HG02943 (cell line): ENCODE measurements around the gene IGFL4.
"Not testable (repeated sequence)": the region's sequence is repeated elsewhere in the genome, so short reads cannot be mapped to it uniquely, and the experiment has no call there.

Source experiments
- ATAC-seq: cut with Tn5 transposase; IDR thresholded peaks from one replicate; pipeline ENCODE4 v1.9.1; 2021; ENCODE audit warnings: mild to moderate bottlenecking, low read depth, moderate library complexity; ENCODE audit not compliant: unreplicated experiment

Gene IGFL4

DNA sequence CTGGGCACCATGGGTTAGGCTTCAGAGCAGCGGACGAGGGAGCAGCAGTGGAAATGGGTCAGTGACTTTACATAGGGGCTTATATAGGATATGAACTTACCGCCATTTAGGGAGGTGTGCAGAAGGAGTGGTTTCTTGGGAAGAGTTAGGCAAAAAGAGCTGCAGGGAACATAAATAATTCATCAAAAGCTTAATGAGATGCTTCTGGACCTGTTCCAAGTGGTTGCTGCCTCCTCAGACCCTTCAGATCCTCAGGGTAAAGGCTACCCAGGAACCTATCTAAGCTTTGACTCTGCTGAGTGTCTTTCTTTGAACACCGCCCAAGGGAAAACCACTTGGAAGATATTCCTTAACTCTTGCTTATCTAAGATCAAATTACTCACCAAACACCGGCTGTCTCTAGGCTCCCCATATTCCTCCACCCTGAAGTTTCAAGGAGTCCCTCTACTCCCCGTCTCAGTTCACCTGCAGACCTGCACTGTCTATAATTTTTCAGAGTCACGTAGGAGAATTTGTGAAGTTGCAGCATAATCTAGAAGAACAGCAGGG is at the start of gene IGFL4:
Gene IGFL4 (minus strand): TSS at position 51 of the 549 bp plus-strand sequence. CDS start 40 bp downstream, at position 11.
- no peak for ATAC-seq

DNA sequence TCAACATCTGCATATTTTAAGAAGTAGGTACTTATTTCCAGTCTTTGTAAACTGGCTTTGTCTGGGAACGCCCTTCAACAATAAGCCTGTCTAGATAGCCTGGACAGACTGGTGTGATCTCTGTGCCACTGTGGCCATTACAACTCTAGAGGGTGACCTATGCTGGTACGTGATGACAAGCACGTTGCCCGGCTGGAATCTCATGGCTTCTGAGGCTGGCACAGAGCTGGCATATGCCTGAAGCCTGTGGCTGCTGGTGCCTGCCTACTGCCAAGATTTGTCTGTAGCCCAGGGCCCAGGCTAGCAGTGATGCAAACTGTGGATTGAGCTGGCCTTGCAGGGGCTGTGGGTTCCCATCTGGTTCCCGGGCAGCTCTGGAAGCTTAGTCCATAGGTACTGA is 49.6 kb upstream of the IGFL4 start:
- ATAC-seq: no peak

DNA sequence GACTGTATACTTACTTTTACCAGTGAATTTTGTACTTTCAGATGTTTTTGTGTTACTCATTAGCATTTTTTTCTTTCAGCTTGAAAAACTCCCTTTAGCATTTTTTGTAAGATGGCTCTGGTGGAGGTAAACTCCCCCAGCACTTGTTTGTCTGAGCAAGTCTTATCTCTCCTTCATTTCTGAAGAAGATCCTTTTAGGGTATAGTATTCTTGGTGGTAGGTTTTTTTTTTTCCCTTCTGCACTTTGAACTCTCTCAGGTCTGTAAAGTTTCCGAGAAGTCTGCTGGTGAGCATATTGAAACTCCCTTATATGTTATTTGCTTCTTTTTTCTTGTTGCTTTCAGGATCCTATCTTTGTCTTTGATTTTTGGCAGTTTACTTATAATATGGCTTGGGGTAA is 48.6 kb upstream of the IGFL4 start:
- ATAC-seq: no peak

- ATAC-seq: no peak
Measured at GRCh38 chr19:46088101-46088500, 47.3 kb upstream of the IGFL4 start.

- no peak for ATAC-seq
Measured at GRCh38 chr19:46085888-46086287, 45.1 kb upstream of the IGFL4 start.

- no peak for ATAC-seq
Measured at GRCh38 chr19:46082728-46083050, 41.9 kb upstream of the IGFL4 start.

- ATAC-seq: no peak
Measured at GRCh38 chr19:46081928-46082727, 41.3 kb upstream of the IGFL4 start.

- no peak for ATAC-seq
Measured at GRCh38 chr19:46080561-46080960, 39.8 kb upstream of the IGFL4 start.

GRCh38 chr19:46079576-46079975 is 38.8 kb upstream of the IGFL4 start:
- ATAC-seq: no peak

- not testable (repeated sequence) for ATAC-seq
Measured at GRCh38 chr19:46078573-46079332, 38.0 kb upstream of the IGFL4 start.

GRCh38 chr19:46077815-46078167 is 37.0 kb upstream of the IGFL4 start:
- ATAC-seq: no peak

- no peak for ATAC-seq
Measured at GRCh38 chr19:46076951-46077814, 36.4 kb upstream of the IGFL4 start.

- no peak for ATAC-seq
Measured at GRCh38 chr19:46076031-46076880, 35.5 kb upstream of the IGFL4 start.

GRCh38 chr19:46073268-46073922 is 32.6 kb upstream of the IGFL4 start:
- no peak for ATAC-seq

DNA sequence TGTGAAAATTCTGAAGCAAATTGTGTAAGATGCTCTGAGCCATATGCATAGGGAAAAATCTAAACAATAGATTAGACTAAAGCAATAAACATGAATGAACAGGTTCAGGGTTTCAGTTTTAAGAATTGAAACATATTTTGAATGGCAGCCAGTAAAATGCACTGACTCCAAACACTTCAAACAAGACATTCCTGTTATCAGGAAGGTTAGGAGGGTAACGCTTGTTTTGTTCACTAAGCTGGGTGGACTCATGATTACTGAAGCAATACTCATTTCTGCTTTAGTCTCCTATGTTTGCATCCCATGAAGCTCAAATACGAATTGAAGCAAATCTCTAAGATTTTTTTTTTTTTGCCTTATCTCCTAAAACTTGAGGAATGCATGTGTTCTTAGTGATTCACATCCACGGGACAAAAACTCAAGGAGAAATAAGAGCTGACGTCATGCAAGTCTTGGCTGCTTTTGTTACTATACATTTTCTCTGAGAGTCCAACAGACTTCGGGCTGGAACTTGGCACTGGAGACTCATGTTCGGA is 29.1 kb upstream of the IGFL4 start:
- ATAC-seq: no peak

DNA sequence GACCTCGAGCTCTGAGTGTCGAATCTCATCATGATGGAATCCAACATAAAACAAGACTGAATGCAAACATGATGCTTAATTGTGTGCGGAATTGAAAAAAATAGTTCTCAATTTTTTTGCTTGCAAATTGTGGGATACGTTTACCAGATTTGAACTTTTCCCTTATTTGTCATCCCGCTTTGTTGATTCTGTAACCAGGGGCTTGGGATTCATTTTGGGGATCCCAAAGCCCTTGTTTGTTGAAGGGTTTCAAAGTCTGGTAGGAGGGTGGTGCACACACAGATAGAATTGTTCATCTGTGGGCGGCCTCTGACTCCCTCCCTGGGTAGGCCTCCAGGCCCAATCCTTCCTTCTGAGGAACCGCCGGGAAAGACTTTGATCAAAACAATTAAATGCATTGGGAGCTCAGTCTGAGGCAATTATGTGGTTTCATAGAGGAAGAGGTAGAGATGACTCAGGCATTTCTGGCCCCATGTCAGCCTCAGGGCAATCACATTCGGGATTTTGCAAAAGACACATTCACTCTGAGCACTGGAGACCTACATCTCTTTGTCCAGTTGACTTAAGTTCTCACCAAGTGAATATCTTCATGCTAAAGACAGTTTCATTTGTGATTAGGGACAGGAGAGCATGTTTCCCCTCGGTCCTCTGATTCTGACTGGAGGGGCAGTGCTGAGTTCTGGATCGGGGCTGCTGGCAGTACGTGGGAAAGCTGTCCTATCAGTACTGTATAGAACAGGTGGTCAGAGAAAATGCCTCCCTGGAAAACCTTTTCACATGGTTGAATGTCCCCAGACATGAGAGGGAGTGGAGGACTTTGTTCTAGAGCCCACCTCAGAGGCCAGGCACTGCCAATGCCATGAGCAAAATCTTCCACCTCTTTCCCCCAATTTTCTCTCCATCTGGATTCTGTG is 27.8 kb upstream of the IGFL4 start:
- ATAC-seq: no peak

DNA sequence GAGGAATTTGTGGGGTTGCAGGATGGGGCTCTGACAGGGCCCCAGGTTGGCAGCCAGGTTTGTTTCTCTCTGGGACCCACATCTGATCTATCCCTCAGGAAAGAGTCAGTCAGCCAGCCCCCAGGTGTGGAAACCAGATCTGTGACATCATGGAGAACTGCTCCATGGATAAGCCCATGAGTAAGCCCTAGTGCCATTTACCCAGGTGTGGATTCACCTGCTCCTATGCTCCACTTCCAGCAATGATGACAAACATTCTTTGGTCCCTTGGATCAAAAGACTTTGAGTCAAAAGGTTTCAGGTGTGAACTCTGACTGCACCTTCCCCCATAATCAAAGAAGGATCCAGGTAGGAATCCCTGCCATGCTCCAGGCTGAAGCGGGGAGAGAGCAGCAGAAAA is 26.9 kb upstream of the IGFL4 start:
- no peak for ATAC-seq

DNA sequence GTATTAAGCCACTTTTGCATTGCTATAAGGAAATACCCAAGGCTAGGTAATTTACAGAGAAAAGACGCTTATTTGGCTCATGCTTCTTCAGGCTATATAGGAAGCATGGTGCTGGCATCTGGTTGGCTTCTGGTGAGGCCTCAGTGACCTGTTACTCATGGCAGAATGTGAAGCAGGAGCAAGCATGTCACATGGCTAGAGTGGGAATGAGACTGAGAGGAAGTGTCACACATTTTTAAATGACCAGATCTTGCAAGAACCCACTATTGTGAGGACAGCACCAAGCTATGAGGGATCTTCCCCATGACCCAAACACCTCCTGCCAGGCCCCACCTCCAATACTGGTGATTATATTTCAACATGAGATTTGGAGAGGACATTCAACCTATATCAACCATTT is 25.7 kb upstream of the IGFL4 start:
- ATAC-seq: no peak
